ENCODE data around the gene SLC13A2. TPM values are rescaled to one million over a fixed set of nuclear protein-coding genes. Genes with fewer than 3 reads are reported as not detected.

SLC13A2 gene
- polyA plus RNA-seq, 1 donor (not counting 4 experiments of a cell fraction or from before 2014, with no cell fraction given): not detected

DNA sequence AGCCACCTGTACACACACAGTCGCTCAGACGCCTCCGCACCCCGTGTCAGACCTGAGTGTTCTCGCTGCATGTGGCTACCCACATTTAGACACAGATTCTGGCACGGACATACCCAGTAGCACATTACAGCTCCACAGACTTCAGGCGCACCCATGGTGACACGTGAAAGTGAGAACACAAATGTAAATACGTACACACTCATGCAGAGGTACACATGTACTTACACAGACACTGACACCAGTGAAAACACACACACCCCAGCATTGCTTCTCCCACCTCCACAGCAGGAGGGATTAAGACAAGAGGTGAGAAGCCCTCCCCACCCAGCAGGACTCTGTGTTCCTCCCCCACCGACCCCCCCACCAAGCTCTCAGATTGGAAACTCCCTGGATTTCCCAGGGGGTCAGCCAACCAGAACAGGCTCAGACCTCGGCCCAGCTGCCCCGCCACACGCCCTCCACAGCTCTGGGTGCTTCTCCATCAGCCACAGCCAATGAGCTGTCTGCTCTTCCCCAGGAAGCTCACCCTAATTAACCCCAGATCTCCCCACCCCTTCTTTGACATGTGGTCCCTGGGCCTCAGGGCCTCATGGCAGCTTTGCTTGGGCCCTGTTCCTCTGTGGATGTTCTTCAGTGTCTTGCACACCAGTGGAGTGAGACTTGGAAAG, 27.4 kb downstream of the SLC13A2 start:
- FAIRE-seq (no peak), DNase-seq (ENCODE audit: low read depth, low spot score) (no peak)
- peaks cover 11% of the 10 kb centered on the region for H3K4me1 ChIP-seq (ENCODE audit: control insufficient read depth, extremely low read depth, insufficient read depth, low read length)
- H3K27me3 ChIP-seq (ENCODE audit: control insufficient read depth, extremely low read depth, insufficient read depth, low read length): no peaks in the 10 kb centered on the region
- no peak overlapping the region for H2AFZ ChIP-seq (ENCODE audit: control insufficient read depth, low read length)
- H3K4me3 ChIP-seq (ENCODE audit: control insufficient read depth in 2 of 3, extremely low read depth in 1 of 3, insufficient read depth in 2 of 3, low read depth in 1 of 3, low read length in 3 of 3): no peak overlapping the region
- no peak overlapping the region for H3K27ac ChIP-seq (ENCODE audit: control insufficient read depth, insufficient read depth, low read length)
- no peaks in the 10 kb centered on the region for H3K36me3 ChIP-seq (ENCODE audit: control insufficient read depth in 2 of 2, extremely low read depth in 1 of 2, insufficient read depth in 2 of 2, low read length in 2 of 2)
- H3K9me1 ChIP-seq (ENCODE audit: control insufficient read depth, extremely low read depth, insufficient read depth, low read length): no peaks in the 10 kb centered on the region
- H3K79me2 ChIP-seq (ENCODE audit: control insufficient read depth, insufficient read depth, low read length): no peaks in the 10 kb centered on the region
- H3K9ac ChIP-seq (ENCODE audit: control insufficient read depth, extremely low read depth, insufficient read depth, low read length): no peak overlapping the region
- TF ChIP-seq, protein P1, sequence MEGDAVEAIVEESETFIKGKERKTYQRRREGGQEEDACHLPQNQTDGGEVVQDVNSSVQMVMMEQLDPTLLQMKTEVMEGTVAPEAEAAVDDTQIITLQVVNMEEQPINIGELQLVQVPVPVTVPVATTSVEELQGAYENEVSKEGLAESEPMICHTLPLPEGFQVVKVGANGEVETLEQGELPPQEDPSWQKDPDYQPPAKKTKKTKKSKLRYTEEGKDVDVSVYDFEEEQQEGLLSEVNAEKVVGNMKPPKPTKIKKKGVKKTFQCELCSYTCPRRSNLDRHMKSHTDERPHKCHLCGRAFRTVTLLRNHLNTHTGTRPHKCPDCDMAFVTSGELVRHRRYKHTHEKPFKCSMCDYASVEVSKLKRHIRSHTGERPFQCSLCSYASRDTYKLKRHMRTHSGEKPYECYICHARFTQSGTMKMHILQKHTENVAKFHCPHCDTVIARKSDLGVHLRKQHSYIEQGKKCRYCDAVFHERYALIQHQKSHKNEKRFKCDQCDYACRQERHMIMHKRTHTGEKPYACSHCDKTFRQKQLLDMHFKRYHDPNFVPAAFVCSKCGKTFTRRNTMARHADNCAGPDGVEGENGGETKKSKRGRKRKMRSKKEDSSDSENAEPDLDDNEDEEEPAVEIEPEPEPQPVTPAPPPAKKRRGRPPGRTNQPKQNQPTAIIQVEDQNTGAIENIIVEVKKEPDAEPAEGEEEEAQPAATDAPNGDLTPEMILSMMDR (optimal IDR thresholded peaks at IDR 0.05 in 1 of 3, IDR thresholded peaks at IDR 0.05 in 1 of 3, conservative IDR thresholded peaks at IDR 0.05 in 1 of 3; ENCODE audit: extremely low read depth in 1 of 3, insufficient read depth in 2 of 3, low read length in 3 of 3): no peak
- no peak for TF ChIP-seq EZH2 (IDR thresholded peaks at IDR 0.05; ENCODE audit: low read length)
- H3K4me2 ChIP-seq (ENCODE audit: control insufficient read depth, extremely low read depth, insufficient read depth, low read depth, low read length): no peak overlapping the region
- H3K9me3 ChIP-seq (ENCODE audit: control insufficient read depth, low read depth, low read length): no peaks in the 10 kb centered on the region
- H4K20me1 ChIP-seq (ENCODE audit: control insufficient read depth, extremely low read depth, insufficient read depth, low read length): peaks cover 3% of the 10 kb centered on the region
- dilution Hi-C loops (cut with MboI; ENCODE audit: extremely low pct_ligation_motif_present, low sequenced_read_pairs): no loop called here

DNA sequence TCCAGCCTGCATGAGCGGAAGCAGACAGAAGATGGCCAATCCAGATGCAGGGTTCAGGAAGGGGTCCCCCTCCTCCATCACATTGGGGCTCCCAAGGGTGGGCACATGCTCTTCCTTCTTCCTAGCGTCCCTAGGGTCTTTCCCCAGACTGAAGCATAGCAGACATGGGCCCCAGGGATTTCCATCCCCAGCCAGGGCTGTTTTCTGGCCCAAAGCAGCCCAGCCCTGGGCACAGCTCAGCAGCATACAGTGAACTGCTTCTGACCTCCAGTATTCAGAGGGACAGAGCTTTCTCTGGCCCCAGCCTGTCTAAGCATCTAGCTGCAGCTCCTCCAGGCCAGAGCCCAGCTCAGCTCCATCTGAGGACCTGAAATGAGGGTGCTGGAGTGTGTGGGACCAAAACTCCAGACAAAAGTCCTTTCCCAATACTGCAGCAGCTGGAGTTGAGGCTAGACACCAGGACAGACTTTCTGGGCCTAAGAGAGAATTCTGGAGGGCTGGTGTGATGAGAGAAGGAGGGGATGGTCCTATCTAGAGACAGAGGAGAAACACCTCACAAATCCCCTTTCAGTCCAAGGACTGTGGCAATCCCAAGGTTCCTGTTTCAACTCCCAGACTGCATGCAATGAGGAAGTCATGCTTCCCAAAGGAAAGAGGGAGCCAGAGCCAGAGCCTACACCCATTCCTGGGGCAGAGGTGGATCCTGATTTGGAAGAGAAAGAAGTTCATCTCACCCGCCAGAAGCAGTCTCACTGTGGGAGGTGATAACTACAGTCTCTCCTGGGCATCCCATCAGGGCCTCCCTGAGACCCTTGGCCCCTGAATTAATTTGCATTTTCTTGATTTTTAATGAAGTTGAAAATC, 28.2 kb downstream of the SLC13A2 start:
- no peak overlapping the region for H3K4me2 ChIP-seq (ENCODE audit: control insufficient read depth, extremely low read depth, insufficient read depth, low read depth, low read length)
- H3K27ac ChIP-seq (ENCODE audit: control insufficient read depth, insufficient read depth, low read length): no peak overlapping the region
- H3K9me3 ChIP-seq (ENCODE audit: control insufficient read depth, low read depth, low read length): no peaks in the 10 kb centered on the region
- peaks cover under 1% of the 10 kb centered on the region for H3K9me1 ChIP-seq (ENCODE audit: control insufficient read depth, extremely low read depth, insufficient read depth, low read length)
- H3K27me3 ChIP-seq (ENCODE audit: control insufficient read depth, extremely low read depth, insufficient read depth, low read length): no peaks in the 10 kb centered on the region
- dilution Hi-C loops (cut with MboI; ENCODE audit: extremely low pct_ligation_motif_present, low sequenced_read_pairs): no loop called here
- no peaks in the 10 kb centered on the region for H3K79me2 ChIP-seq (ENCODE audit: control insufficient read depth, insufficient read depth, low read length)
- peak; percentile 20 for FAIRE-seq
- no peak overlapping the region for H3K4me3 ChIP-seq (ENCODE audit: control insufficient read depth in 2 of 3, extremely low read depth in 1 of 3, insufficient read depth in 2 of 3, low read depth in 1 of 3, low read length in 3 of 3)
- no peak for DNase-seq (ENCODE audit: low read depth, low spot score)
- no peak overlapping the region for H3K9ac ChIP-seq (ENCODE audit: control insufficient read depth, extremely low read depth, insufficient read depth, low read length)
- H2AFZ ChIP-seq (ENCODE audit: control insufficient read depth, low read length): no peak overlapping the region
- no peak for TF ChIP-seq EZH2 (IDR thresholded peaks at IDR 0.05; ENCODE audit: low read length)
- TF ChIP-seq, protein P1 (optimal IDR thresholded peaks at IDR 0.05 in 1 of 3, IDR thresholded peaks at IDR 0.05 in 1 of 3, conservative IDR thresholded peaks at IDR 0.05 in 1 of 3; ENCODE audit: extremely low read depth in 1 of 3, insufficient read depth in 2 of 3, low read length in 3 of 3): no peak
- H3K4me1 ChIP-seq (ENCODE audit: control insufficient read depth, extremely low read depth, insufficient read depth, low read length): peaks cover 18% of the 10 kb centered on the region
- H4K20me1 ChIP-seq (ENCODE audit: control insufficient read depth, extremely low read depth, insufficient read depth, low read length): no peaks in the 10 kb centered on the region
- no peaks in the 10 kb centered on the region for H3K36me3 ChIP-seq (ENCODE audit: control insufficient read depth in 2 of 2, extremely low read depth in 1 of 2, insufficient read depth in 2 of 2, low read length in 2 of 2)

Measured in keratinocyte (primary cell).